GM23338 (cell line): Measurements from ENCODE around the gene UBQLN4. TPM values are rescaled to one million over a fixed set of nuclear protein-coding genes. Genes with fewer than 3 reads are reported as not detected.

Experiments used
- ATAC-seq: fragments of 200-7000 bp; cut with Tn5 transposase; 3 replicates; pipeline ENCODE4 v1.9.1; 2020
- DNase-seq: peaks from one replicate; pipeline ENCODE4 v3.0.0-alpha.2; 2015; ENCODE audit warnings: low spot score
- H2AFZ ChIP-seq: fragments of 200-600 bp; sonication (generic); 2 replicates; pipeline ENCODE4 v1.8.0; 2016; ENCODE audit warnings: antibody characterized with exemption, mild to moderate bottlenecking, moderate library complexity
- H3F3A ChIP-seq: fragments of 200-600 bp; sonication (generic); replicated peaks from 2 replicates; pipeline ENCODE4 v1.8.0; 2017; ENCODE audit warnings: antibody characterized with exemption, mixed run types, low read depth
- H3K27ac ChIP-seq: fragments of 200-600 bp; sonication (generic); 2 replicates; pipeline ENCODE4 v1.6.1; 2016; ENCODE audit warnings: low read depth
- H3K27me3 ChIP-seq: fragments of 200-600 bp; sonication (generic); 2 replicates; pipeline ENCODE4 v1.8.0; 2016; ENCODE audit warnings: mild to moderate bottlenecking, mixed run types, moderate library complexity; ENCODE audit not compliant: insufficient read depth
- H3K36me3 ChIP-seq: fragments of 200-600 bp; sonication (generic); 2 replicates; pipeline ENCODE4 v1.8.0; 2016; ENCODE audit warnings: mild to moderate bottlenecking; ENCODE audit not compliant: insufficient read depth
- H3K4me1 ChIP-seq: fragments of 200-600 bp; sonication (generic); 2 replicates; pipeline ENCODE4 v1.8.0; 2016; ENCODE audit warnings: mild to moderate bottlenecking, moderate library complexity; ENCODE audit not compliant: insufficient read depth
- H3K4me2 ChIP-seq: fragments of 200-600 bp; sonication (generic); 2 replicates; pipeline ENCODE4 v1.7.1; 2017; ENCODE audit warnings: mixed run types
- H3K4me3 ChIP-seq: fragments of 200-600 bp; sonication (generic); 2 replicates; pipeline ENCODE4 v1.6.1; 2016; ENCODE audit warnings: mixed run types
- H3K79me2 ChIP-seq: fragments of 200-600 bp; sonication (generic); replicated peaks from 2 replicates; pipeline ENCODE4 v1.8.0; 2017; ENCODE audit warnings: mild to moderate bottlenecking; ENCODE audit not compliant: insufficient read depth
- H3K9me2 ChIP-seq: fragments of 200-600 bp; sonication (generic); 2 replicates; pipeline ENCODE4 v1.8.0; 2017; ENCODE audit not compliant: insufficient read depth
- H4K20me1 ChIP-seq: fragments of 200-600 bp; sonication (generic); replicated peaks from 2 replicates; pipeline ENCODE4 v1.8.0; 2017; ENCODE audit warnings: mild to moderate bottlenecking; ENCODE audit not compliant: insufficient read depth
- H3K27ac Mint-ChIP-seq: 2 replicates; pipeline ENCODE4 v1.8.0; 2020; ENCODE audit warnings: inconsistent platforms, mild to moderate bottlenecking, moderate library complexity, mixed read lengths
- H3K27me3 Mint-ChIP-seq: 3 replicates; pipeline ENCODE4 v1.8.0; 2022; ENCODE audit warnings: low read depth, mild to moderate bottlenecking, moderate library complexity, mixed read lengths, inconsistent platforms; ENCODE audit not compliant: insufficient read depth, poor library complexity
- H3K36me3 Mint-ChIP-seq: 3 replicates; pipeline ENCODE4 v1.8.0; 2021; ENCODE audit warnings: low read depth, mild to moderate bottlenecking, inconsistent platforms, moderate library complexity, mixed read lengths
- H3K4me1 Mint-ChIP-seq: 3 replicates; pipeline ENCODE4 v1.8.0; 2020; ENCODE audit warnings: mild to moderate bottlenecking, inconsistent platforms, mixed read lengths
- H3K4me3 Mint-ChIP-seq: 3 replicates; pipeline ENCODE4 v1.8.0; 2021; ENCODE audit warnings: moderate library complexity, mild to moderate bottlenecking, inconsistent platforms, mixed read lengths
- H3K9me3 Mint-ChIP-seq: 3 replicates; pipeline ENCODE4 v1.8.0; 2020; ENCODE audit warnings: moderate library complexity, mild to moderate bottlenecking, inconsistent platforms, mixed read lengths
- CREB1 ChIP-seq: fragments of 250-450 bp; sonication (Bioruptor Pico); IDR thresholded peaks from 2 replicates; pipeline ENCODE4 v1.5.0; 2020; ENCODE audit warnings: low read depth, mild to moderate bottlenecking, moderate library complexity
- EZH2 ChIP-seq: fragments of 200-600 bp; sonication (generic); IDR thresholded peaks from one replicate; pipeline ENCODE4 v1.8.0; 2017; ENCODE audit warnings: antibody characterized with exemption, mild to moderate bottlenecking, low read depth; ENCODE audit not compliant: unreplicated experiment
- EZH2phosphoT487 ChIP-seq: fragments of 200-600 bp; sonication (generic); IDR thresholded peaks from one replicate; pipeline ENCODE4 v1.8.1; 2018; ENCODE audit warnings: antibody characterized with exemption; ENCODE audit not compliant: unreplicated experiment
- JUNB ChIP-seq: IDR thresholded peaks from one replicate; pipeline ENCODE4 v1.6.1; 2016; ENCODE audit warnings: antibody characterized with exemption; ENCODE audit not compliant: unreplicated experiment
- NANOG ChIP-seq: IDR thresholded peaks from 2 replicates; pipeline ENCODE4 v1.6.1; 2016; ENCODE audit warnings: antibody characterized with exemption, borderline replicate concordance
- POLR2AphosphoS5 ChIP-seq: IDR thresholded peaks from 2 replicates; pipeline ENCODE4 v1.6.1; 2016; ENCODE audit warnings: antibody characterized with exemption, low read depth
- STAT1 ChIP-seq: IDR thresholded peaks from one replicate; pipeline ENCODE4 v1.6.1; 2016; ENCODE audit warnings: antibody characterized with exemption; ENCODE audit not compliant: unreplicated experiment
- ZNF114 ChIP-seq: fragments of 250-450 bp; sonication (Bioruptor Pico); IDR thresholded peaks from 2 replicates; pipeline ENCODE4 v1.5.0; 2020; ENCODE audit warnings: mild to moderate bottlenecking, moderate library complexity
- ZNF331 ChIP-seq: fragments of 250-450 bp; sonication (Bioruptor Pico); IDR thresholded peaks from 2 replicates; pipeline ENCODE4 v1.5.0; 2020; ENCODE audit warnings: low read depth, mild to moderate bottlenecking, moderate library complexity
- polyA plus RNA-seq: library from polyadenylated mRNA; unstranded; fragments of >200 nt; fragmentation: Nextera tagmentation; extraction: Ambion mirVana; gene quantifications from 2 replicates; pipeline ENCODE4 v1.2.1, GENCODE V29; 2016
- total RNA-seq: library from RNA; depleted of rRNA; stranded (reverse); fragments of >200 nt; shearing (Covaris generic); gene quantifications from 2 replicates; pipeline ENCODE4 v1.2.3, GENCODE V29; 2014
- TF ChIP-seq, protein P1 (sequence below), 2 experiments: fragments of 200-600 bp in 1 of 2; sonication (generic) in 1 of 2; conservative IDR thresholded peaks; 2 replicates each; pipeline versions ENCODE4 v1.5.1 to v1.6.1; 2016 to 2017; ENCODE audit warnings: antibody characterized with exemption in 2 of 2, low read depth in 2 of 2, mild to moderate bottlenecking in 2 of 2, moderate library complexity in 1 of 2
- TF ChIP-seq, protein P2 (sequence below): fragments of 250-450 bp; sonication (Bioruptor Pico); IDR thresholded peaks from 2 replicates; pipeline ENCODE4 v1.5.0; 2020; ENCODE audit warnings: mild to moderate bottlenecking, moderate library complexity
- TF ChIP-seq, protein P3 (sequence below): IDR thresholded peaks from one replicate; pipeline ENCODE4 v1.6.1; 2018; ENCODE audit warnings: antibody characterized with exemption; ENCODE audit not compliant: unreplicated experiment
- TF ChIP-seq, protein P4 (sequence below): IDR thresholded peaks from 2 replicates; pipeline ENCODE4 v1.6.1; 2016; ENCODE audit warnings: antibody characterized with exemption

UBQLN4 gene
- total and polyA plus RNA-seq, 2 experiments from 2014 or later, result 10.0 to 30.5 TPM

DNA sequence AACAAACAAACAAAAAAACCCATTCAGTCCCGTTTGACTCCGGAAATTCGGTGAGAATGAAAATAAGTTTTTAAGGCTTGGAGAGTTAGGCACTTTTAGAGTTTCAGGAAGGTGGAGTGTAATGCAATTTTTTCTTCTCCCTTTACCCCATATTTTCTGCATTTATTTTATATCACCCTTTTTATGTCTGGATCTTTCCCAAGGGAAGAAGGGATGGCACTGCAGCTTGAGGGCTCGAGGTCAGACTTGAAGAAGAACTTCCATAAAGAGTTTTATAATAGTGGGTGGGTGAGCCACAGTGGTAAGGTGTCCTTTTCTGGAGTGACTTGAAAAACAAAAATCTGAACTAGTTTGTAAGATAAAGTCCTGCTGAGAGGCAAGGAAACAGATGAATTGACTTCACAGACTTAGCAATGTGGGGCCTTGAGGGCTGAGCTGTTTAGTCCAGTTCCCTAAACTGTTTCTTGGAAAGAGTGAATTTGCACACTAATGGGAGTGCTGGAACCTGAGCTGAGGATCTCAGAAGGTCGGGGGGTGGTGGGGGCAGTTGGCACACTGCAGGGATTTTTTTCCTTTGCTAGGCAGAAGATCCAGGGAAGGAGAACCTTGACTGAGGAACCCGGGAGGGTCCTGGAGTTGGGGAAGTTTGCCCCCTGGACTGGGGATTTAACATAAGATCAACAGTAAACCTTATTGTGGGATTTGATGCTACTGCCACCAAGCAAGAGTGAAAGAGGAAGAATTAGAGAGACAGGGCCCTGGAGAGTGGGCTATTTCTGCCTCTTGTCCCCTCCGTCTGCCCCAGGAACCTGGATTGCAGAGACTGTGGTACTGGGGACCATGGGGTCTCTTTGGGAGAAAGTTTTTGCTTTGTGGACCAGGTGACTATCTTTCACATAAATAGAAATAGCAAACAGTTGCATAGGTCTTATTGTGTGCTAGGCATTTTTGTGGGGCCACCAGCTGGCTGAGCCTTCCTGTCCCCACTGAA lies 30.5 kb upstream of the UBQLN4 start:
- Mint-ChIP-seq H3K4me3 (peak overlapping the region; percentile 91), H3K4me1 (peaks cover 45% of the 10 kb centered on the region), H3K27me3 (peaks cover 22% of the 10 kb centered on the region), H3K36me3 (peaks cover 10% of the 10 kb centered on the region), H3K9me3 (peaks cover 3% of the 10 kb centered on the region; the same call in 1 of the 3 replicates), H3K27ac (no peak overlapping the region; the same call in 1 of the 2 replicates)
- H3K4me2 ChIP-seq, result peak overlapping the region; percentile 86
- H3K4me1 ChIP-seq, result peaks cover 41% of the 10 kb centered on the region
- peaks cover 16% of the 10 kb centered on the region for H4K20me1 ChIP-seq
- DNase-seq (no peak), ATAC-seq (no peak)
- no peak overlapping the region for H2AFZ ChIP-seq
- H3F3A ChIP-seq, result peaks cover 26% of the 10 kb centered on the region
- H3K27ac ChIP-seq, result no peak overlapping the region
- H3K9me2 ChIP-seq, result no peaks in the 10 kb centered on the region
- peaks cover 34% of the 10 kb centered on the region for H3K79me2 ChIP-seq
- peak overlapping the region; percentile 99 for H3K4me3 ChIP-seq
- TF ChIP-seq, protein P1, sequence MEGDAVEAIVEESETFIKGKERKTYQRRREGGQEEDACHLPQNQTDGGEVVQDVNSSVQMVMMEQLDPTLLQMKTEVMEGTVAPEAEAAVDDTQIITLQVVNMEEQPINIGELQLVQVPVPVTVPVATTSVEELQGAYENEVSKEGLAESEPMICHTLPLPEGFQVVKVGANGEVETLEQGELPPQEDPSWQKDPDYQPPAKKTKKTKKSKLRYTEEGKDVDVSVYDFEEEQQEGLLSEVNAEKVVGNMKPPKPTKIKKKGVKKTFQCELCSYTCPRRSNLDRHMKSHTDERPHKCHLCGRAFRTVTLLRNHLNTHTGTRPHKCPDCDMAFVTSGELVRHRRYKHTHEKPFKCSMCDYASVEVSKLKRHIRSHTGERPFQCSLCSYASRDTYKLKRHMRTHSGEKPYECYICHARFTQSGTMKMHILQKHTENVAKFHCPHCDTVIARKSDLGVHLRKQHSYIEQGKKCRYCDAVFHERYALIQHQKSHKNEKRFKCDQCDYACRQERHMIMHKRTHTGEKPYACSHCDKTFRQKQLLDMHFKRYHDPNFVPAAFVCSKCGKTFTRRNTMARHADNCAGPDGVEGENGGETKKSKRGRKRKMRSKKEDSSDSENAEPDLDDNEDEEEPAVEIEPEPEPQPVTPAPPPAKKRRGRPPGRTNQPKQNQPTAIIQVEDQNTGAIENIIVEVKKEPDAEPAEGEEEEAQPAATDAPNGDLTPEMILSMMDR (conservative IDR thresholded peaks at IDR 0.05; ENCODE audit: low read depth in 2 of 2), result no peak
- TF ChIP-seq CREB1 (CRISPR knock-in tag), result no peak
- TF ChIP-seq, protein P2, sequence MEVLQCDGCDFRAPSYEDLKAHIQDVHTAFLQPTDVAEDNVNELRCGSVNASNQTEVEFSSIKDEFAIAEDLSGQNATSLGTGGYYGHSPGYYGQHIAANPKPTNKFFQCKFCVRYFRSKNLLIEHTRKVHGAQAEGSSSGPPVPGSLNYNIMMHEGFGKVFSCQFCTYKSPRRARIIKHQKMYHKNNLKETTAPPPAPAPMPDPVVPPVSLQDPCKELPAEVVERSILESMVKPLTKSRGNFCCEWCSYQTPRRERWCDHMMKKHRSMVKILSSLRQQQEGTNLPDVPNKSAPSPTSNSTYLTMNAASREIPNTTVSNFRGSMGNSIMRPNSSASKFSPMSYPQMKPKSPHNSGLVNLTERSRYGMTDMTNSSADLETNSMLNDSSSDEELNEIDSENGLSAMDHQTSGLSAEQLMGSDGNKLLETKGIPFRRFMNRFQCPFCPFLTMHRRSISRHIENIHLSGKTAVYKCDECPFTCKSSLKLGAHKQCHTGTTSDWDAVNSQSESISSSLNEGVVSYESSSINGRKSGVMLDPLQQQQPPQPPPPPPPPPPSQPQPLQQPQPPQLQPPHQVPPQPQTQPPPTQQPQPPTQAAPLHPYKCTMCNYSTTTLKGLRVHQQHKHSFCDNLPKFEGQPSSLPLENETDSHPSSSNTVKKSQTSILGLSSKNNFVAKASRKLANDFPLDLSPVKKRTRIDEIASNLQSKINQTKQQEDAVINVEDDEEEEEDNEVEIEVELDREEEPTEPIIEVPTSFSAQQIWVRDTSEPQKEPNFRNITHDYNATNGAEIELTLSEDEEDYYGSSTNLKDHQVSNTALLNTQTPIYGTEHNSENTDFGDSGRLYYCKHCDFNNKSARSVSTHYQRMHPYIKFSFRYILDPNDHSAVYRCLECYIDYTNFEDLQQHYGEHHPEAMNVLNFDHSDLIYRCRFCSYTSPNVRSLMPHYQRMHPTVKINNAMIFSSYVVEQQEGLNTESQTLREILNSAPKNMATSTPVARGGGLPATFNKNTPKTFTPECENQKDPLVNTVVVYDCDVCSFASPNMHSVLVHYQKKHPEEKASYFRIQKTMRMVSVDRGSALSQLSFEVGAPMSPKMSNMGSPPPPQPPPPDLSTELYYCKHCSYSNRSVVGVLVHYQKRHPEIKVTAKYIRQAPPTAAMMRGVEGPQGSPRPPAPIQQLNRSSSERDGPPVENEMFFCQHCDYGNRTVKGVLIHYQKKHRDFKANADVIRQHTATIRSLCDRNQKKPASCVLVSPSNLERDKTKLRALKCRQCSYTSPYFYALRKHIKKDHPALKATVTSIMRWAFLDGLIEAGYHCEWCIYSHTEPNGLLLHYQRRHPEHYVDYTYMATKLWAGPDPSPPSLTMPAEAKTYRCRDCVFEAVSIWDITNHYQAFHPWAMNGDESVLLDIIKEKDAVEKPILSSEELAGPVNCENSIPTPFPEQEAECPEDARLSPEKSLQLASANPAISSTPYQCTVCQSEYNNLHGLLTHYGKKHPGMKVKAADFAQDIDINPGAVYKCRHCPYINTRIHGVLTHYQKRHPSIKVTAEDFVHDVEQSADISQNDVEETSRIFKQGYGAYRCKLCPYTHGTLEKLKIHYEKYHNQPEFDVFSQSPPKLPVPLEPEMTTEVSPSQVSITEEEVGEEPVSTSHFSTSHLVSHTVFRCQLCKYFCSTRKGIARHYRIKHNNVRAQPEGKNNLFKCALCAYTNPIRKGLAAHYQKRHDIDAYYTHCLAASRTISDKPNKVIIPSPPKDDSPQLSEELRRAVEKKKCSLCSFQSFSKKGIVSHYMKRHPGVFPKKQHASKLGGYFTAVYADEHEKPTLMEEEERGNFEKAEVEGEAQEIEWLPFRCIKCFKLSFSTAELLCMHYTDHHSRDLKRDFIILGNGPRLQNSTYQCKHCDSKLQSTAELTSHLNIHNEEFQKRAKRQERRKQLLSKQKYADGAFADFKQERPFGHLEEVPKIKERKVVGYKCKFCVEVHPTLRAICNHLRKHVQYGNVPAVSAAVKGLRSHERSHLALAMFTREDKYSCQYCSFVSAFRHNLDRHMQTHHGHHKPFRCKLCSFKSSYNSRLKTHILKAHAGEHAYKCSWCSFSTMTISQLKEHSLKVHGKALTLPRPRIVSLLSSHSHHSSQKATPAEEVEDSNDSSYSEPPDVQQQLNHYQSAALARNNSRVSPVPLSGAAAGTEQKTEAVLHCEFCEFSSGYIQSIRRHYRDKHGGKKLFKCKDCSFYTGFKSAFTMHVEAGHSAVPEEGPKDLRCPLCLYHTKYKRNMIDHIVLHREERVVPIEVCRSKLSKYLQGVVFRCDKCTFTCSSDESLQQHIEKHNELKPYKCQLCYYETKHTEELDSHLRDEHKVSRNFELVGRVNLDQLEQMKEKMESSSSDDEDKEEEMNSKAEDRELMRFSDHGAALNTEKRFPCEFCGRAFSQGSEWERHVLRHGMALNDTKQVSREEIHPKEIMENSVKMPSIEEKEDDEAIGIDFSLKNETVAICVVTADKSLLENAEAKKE (CRISPR knock-in tag), result no peak
- no peak for TF ChIP-seq NANOG
- TF ChIP-seq JUNB, result no peak
- TF ChIP-seq EZH2phosphoT487, result no peak
- TF ChIP-seq STAT1, result no peak
- TF ChIP-seq, protein P3, sequence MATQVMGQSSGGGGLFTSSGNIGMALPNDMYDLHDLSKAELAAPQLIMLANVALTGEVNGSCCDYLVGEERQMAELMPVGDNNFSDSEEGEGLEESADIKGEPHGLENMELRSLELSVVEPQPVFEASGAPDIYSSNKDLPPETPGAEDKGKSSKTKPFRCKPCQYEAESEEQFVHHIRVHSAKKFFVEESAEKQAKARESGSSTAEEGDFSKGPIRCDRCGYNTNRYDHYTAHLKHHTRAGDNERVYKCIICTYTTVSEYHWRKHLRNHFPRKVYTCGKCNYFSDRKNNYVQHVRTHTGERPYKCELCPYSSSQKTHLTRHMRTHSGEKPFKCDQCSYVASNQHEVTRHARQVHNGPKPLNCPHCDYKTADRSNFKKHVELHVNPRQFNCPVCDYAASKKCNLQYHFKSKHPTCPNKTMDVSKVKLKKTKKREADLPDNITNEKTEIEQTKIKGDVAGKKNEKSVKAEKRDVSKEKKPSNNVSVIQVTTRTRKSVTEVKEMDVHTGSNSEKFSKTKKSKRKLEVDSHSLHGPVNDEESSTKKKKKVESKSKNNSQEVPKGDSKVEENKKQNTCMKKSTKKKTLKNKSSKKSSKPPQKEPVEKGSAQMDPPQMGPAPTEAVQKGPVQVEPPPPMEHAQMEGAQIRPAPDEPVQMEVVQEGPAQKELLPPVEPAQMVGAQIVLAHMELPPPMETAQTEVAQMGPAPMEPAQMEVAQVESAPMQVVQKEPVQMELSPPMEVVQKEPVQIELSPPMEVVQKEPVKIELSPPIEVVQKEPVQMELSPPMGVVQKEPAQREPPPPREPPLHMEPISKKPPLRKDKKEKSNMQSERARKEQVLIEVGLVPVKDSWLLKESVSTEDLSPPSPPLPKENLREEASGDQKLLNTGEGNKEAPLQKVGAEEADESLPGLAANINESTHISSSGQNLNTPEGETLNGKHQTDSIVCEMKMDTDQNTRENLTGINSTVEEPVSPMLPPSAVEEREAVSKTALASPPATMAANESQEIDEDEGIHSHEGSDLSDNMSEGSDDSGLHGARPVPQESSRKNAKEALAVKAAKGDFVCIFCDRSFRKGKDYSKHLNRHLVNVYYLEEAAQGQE, result no peak
- TF ChIP-seq POLR2AphosphoS5, result no peak
- TF ChIP-seq, protein P4, sequence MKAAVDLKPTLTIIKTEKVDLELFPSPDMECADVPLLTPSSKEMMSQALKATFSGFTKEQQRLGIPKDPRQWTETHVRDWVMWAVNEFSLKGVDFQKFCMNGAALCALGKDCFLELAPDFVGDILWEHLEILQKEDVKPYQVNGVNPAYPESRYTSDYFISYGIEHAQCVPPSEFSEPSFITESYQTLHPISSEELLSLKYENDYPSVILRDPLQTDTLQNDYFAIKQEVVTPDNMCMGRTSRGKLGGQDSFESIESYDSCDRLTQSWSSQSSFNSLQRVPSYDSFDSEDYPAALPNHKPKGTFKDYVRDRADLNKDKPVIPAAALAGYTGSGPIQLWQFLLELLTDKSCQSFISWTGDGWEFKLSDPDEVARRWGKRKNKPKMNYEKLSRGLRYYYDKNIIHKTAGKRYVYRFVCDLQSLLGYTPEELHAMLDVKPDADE, result no peak
- TF ChIP-seq ZNF331 (CRISPR knock-in tag), result no peak
- TF ChIP-seq ZNF114 (CRISPR knock-in tag), result no peak
- no peak for TF ChIP-seq EZH2
- no peaks in the 10 kb centered on the region for H3K27me3 ChIP-seq
- H3K36me3 ChIP-seq, result no peaks in the 10 kb centered on the region
